ENCODE data around the gene AGAP1.
"Not testable (repeated sequence)": the region's sequence is repeated elsewhere in the genome, so short reads cannot be mapped to it uniquely, and the experiment has no call there.

AGAP1 gene

GRCh38 chr2:235936493-235936892 is 442.6 kb downstream of the AGAP1 start:
- no peak for DNase-seq

- DNase-seq, result no peak
These were observed 443.2 kb downstream of the AGAP1 start for GRCh38 chr2:235937087-235937486.

GRCh38 chr2:235937526-235937925 is 443.7 kb downstream of the AGAP1 start:
- no peak for DNase-seq

GRCh38 chr2:235937936-235938335 is 444.1 kb downstream of the AGAP1 start:
- DNase-seq, result no peak

GRCh38 chr2:235938611-235939010 is 444.8 kb downstream of the AGAP1 start:
- DNase-seq, result no peak

DNA sequence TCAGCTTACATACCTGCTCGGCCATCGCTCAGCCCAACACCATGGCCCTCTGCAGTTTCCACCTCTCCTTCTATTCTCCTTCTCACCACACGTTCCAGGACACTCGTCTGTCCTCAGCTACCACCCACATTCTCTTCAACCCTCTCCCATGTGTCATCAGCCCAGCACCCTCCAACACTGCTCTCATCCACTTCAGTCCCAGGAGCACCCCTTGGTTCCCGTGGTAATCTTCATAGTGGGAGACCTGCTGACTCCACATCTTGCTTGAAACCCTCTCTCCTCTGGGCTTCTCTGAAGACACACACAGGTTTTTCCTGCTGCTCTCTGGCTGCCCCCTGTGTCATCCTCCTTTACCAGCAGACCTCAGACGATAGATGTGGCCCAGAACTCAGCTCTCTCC is 445.6 kb downstream of the AGAP1 start:
- no peak for DNase-seq

GRCh38 chr2:235940330-235940729 is 446.5 kb downstream of the AGAP1 start:
- DNase-seq, result no peak

- DNase-seq, result no peak
These were observed 450.7 kb downstream of the AGAP1 start for GRCh38 chr2:235944591-235944990.

GRCh38 chr2:235945608-235946140 is 451.8 kb downstream of the AGAP1 start:
- no peak for DNase-seq

DNA sequence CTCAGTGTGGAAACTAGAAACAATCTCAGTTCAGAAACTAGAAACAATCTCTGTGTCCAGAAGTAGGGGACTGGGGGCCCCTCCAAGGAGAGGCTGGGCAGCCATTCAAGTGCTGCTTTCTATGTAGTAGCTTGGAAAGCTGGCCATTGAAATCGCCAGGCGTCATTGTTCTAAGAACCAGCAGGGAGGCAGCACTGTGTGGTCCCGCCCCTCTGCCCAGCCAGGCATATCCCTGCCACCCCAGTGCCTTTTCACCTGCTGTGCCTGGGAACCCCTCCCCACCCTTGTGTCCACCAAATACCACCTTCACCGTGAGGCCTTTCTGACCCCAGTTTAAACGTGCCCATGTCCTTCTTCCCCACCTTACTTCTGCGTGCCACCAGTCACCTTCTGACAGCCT is 452.7 kb downstream of the AGAP1 start:
- DNase-seq, result no peak

DNA sequence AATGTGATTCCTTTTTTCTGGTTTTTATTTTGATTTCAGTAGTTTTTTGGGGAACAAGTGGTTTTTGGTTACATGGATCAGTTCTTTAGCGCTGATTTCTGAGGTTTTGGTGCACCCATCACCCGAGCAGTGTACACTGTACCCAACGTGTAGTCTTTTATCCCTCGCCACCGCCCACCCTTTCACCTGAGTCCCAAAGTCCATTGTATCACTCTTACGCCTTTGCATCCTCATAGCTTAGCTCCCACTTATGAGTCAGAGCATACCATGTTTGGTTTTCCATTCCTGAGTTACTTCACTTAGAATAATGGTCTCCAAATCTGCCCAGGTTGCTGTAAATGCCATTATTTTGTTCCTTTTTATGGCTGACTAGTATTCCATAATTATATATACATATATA is 453.2 kb downstream of the AGAP1 start:
- DNase-seq, result not testable (repeated sequence)

DNA sequence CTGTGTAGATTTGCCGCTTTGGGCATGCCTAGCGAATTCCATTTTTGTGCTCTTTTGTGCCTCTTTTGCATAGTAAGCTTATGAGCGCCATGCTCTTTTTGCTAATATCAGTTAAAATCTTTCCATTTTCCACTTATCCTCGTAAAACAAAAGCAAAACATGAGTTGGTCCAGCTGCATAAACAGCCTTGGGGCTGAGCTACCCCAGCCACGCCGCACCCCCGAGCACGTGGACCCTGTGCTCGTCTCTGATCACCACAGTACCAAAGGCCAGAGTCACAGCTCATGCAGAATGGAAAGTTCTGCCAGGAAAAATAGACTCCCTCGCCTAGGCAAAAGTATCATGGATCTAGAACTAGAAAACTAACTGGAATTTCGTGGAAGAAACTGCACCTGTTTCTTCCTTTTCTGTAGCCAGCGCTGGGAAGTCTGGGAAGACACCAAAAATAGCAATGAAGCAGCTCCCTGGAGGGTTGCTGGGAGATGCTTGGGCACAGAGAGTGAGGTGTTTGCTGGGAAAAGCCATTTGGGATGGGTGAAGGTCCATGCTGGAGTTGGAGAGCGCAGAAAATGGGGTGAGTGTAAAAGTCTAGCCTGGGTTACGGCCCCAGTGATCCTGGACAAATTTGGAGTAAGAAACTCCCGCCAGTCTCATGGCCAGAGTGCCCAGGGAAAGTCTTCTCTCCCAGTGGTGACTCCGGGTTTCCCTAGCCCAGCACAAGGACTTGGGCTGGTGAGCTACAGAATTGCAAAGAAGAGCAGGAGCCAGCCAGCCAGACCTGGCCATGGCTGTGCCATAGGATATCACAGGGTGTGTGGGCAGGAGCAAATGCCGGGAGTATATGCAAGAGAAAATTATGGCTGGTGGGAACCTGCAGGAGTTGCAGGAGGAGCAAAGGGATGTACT is 456.0 kb downstream of the AGAP1 start:
- no peak for DNase-seq

- DNase-seq, result no peak
These were observed 456.6 kb downstream of the AGAP1 start for GRCh38 chr2:235950473-235950809.

GRCh38 chr2:235951493-235951892 is 457.6 kb downstream of the AGAP1 start:
- DNase-seq, result no peak

GRCh38 chr2:235951982-235952381 is 458.1 kb downstream of the AGAP1 start:
- no peak for DNase-seq

- DNase-seq, result no peak
These were observed 458.9 kb downstream of the AGAP1 start for GRCh38 chr2:235952714-235953113.

DNA sequence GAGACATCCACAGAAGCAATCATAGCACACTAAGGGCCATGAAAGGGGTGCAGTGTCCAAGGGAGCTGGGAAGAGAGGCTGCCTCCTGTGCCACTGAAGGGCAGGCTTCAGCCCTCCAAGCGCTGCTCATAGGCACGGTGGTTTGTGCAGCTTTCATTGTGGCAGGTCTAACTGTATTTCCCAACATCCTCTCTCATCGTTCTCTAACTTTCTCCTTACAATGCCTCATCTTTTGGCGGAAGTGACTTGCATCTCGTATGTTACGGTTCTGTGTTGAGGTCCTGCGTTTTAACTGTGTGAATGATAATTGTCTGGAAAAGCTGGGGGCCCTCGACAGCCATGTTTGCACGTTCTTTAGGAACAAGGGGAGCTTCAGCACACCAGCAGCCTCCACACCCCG is 460.4 kb downstream of the AGAP1 start:
- DNase-seq, result no peak

DNA sequence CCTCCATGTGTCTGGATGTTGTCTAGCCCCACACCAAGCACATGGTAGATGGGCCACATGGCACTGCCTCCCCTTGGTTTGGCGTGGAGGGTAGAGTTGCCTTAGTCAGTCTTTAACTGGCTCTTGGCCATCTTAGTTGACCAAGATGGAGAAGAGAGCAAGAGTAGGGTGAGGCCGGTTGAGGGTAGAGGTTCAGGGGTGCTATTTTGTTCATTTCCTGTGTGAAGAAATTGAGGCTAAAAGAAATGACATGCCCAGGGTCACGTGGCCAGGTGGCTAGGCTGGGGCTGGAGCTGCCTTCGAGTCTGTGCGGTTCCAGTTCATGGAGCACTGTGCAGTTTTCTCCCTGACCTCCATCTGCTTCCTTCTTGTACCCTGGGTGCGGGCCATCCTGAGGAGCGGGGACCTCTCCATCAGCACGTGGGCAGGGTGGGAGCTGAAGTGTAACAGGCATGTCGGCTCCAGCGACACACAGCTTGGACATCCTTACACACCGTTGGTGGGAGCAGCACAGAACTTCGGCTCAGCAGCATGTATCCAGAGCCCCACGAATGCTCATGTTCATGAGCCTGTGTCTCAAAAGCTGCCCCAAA is 461.1 kb downstream of the AGAP1 start:
- DNase-seq, result no peak

- no peak for DNase-seq
These were observed 461.8 kb downstream of the AGAP1 start for GRCh38 chr2:235955664-235956063.

GRCh38 chr2:235956281-235956970 is 462.6 kb downstream of the AGAP1 start:
- DNase-seq, result no peak

GRCh38 chr2:235957251-235957650 is 463.4 kb downstream of the AGAP1 start:
- DNase-seq, result no peak

GRCh38 chr2:235958221-235958930 is 464.5 kb downstream of the AGAP1 start:
- DNase-seq, result no peak

DNA sequence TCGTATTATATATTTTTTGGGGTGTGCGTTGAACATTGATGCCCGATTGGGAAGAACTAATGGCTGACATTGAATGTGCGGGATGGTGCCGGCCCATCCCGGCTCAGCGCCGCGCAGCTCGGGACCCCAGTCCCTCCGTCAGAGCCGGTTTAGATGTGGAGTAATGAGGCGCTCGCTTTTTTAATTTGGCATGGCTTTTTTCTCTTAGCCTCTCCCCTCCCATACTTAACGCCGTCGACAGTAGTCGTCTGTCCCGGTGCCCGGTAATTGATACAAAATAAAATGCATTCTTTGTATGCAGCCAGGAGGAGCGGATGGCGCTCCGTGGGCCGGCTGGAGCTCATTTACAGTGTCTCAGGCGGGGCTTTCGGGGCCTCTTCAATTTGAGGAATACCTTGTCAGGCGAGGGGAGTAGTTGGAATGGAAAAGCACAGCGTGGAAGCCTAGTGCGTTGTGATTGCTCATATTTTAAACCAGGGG is 465.1 kb downstream of the AGAP1 start:
- DNase-seq, result no peak

Measured in DMS79 treated with DMSO at 0.1 percent for 48 hours (cell line).